Trophoblast cell (in vitro differentiated cells and primary cell): ENCODE results near the gene LLGL2.

Source experiments
- DNase-seq, 2 donors: peaks; one replicate each; pipeline ENCODE4 v3.0.0-alpha.2; 2016
- H2AFZ ChIP-seq: 2 replicates; pipeline ENCODE4 v1.6.1; 2013; ENCODE audit warnings: low read length, moderate library complexity, mild to moderate bottlenecking; ENCODE audit not compliant: insufficient read depth, poor library complexity
- H2AK5ac ChIP-seq: 2 replicates; pipeline ENCODE4 v1.6.1; 2013; ENCODE audit warnings: mild to moderate bottlenecking, low read length
- H2BK120ac ChIP-seq: 2 replicates; pipeline ENCODE4 v1.6.1; 2013; ENCODE audit warnings: low read length, mild to moderate bottlenecking, moderate library complexity; ENCODE audit not compliant: insufficient read depth, poor library complexity
- H2BK12ac ChIP-seq: 2 replicates; pipeline ENCODE4 v1.6.1; 2013; ENCODE audit warnings: mild to moderate bottlenecking, low read length, moderate library complexity
- H2BK5ac ChIP-seq: 2 replicates; pipeline ENCODE4 v1.6.1; 2013; ENCODE audit warnings: low read length, low read depth, moderate library complexity, mild to moderate bottlenecking; ENCODE audit not compliant: poor library complexity
- H3K14ac ChIP-seq: 2 replicates; pipeline ENCODE4 v1.6.1; 2013; ENCODE audit warnings: mild to moderate bottlenecking, low read length
- H3K18ac ChIP-seq: 2 replicates; pipeline ENCODE4 v1.6.1; 2013; ENCODE audit warnings: mild to moderate bottlenecking, low read length
- H3K23ac ChIP-seq: 2 replicates; pipeline ENCODE4 v1.6.1; 2013; ENCODE audit warnings: low read length
- H3K27ac ChIP-seq: 2 replicates; pipeline ENCODE4 v1.5.1; 2013; ENCODE audit warnings: low read depth, mild to moderate bottlenecking, inconsistent platforms, low read length, moderate library complexity
- H3K27me3 ChIP-seq: 2 replicates; pipeline ENCODE4 v1.6.1; 2013; ENCODE audit warnings: inconsistent platforms, mild to moderate bottlenecking, low read length, moderate library complexity; ENCODE audit not compliant: insufficient read depth
- H3K36me3 ChIP-seq, 2 experiments: 1 replicate in 1 of 2; 2 replicates in 1 of 2; pipeline ENCODE4 v1.6.1; 2013; ENCODE audit warnings: low read length in 2 of 2, mild to moderate bottlenecking in 2 of 2, moderate library complexity in 1 of 2; ENCODE audit not compliant: insufficient read depth in 2 of 2, control insufficient read depth in 1 of 2
- H3K4ac ChIP-seq: 2 replicates; pipeline ENCODE4 v1.6.1; 2013; ENCODE audit warnings: low read depth, mild to moderate bottlenecking, low read length, moderate library complexity
- H3K4me1 ChIP-seq, 2 experiments: 1 replicate in 1 of 2; 2 replicates in 1 of 2; pipeline ENCODE4 v1.6.1; 2013; ENCODE audit warnings: low read length in 2 of 2, mild to moderate bottlenecking in 2 of 2, moderate library complexity in 1 of 2; ENCODE audit not compliant: insufficient read depth in 2 of 2, control insufficient read depth in 1 of 2
- H3K4me2 ChIP-seq: 2 replicates; pipeline ENCODE4 v1.6.1; 2013; ENCODE audit warnings: inconsistent platforms, mild to moderate bottlenecking, low read length, moderate library complexity
- H3K4me3 ChIP-seq: 2 replicates; pipeline ENCODE4 v1.5.1; 2013; ENCODE audit warnings: mild to moderate bottlenecking, low read depth, low read length, inconsistent platforms
- H3K79me1 ChIP-seq: one replicate; pipeline ENCODE4 v1.6.1; 2013; ENCODE audit warnings: low read length
- H3K79me2 ChIP-seq: 2 replicates; pipeline ENCODE4 v1.6.1; 2013; ENCODE audit warnings: low read length, mild to moderate bottlenecking; ENCODE audit not compliant: control insufficient read depth, insufficient read depth, poor library complexity
- H3K9ac ChIP-seq: 2 replicates; pipeline ENCODE4 v1.6.1; 2013; ENCODE audit warnings: mild to moderate bottlenecking, low read length
- H3K9me3 ChIP-seq: 2 replicates; pipeline ENCODE4 v1.6.1; 2013; ENCODE audit warnings: low read depth, mild to moderate bottlenecking, control low read depth, inconsistent platforms, low read length; ENCODE audit not compliant: insufficient read depth
- H4K12ac ChIP-seq: 2 replicates; pipeline ENCODE4 v1.6.1; 2013; ENCODE audit warnings: low read depth, mild to moderate bottlenecking, low read length, moderate library complexity
- H4K8ac ChIP-seq: 2 replicates; pipeline ENCODE4 v1.6.1; 2013; ENCODE audit warnings: low read depth, mild to moderate bottlenecking, low read length, moderate library complexity
- H4K91ac ChIP-seq: one replicate; pipeline ENCODE4 v1.6.1; 2013; ENCODE audit warnings: low read depth, mild to moderate bottlenecking, low read length, moderate library complexity
- WGBS: extraction: QIAGEN DNeasy Blood & Tissue Kit; methylation state at CpG from one replicate; pipeline ENCODE4 v1.1.7; 2013; ENCODE audit warnings: missing lambda C conversion rate; ENCODE audit not compliant: insufficient read length, insufficient coverage; ENCODE audit errors: extremely low coverage; 5-methylcytosine and 5-hydroxymethylcytosine counted together

The LLGL2 gene

GRCh38 chr17:75494326-75494877, 31.1 kb upstream of the LLGL2 start:
- Histone ChIP-seq H3K14ac (no peak overlapping the region), H3K23ac (no peak overlapping the region), H3K9ac (no peak overlapping the region), H4K12ac (no peak overlapping the region), H3K79me1 (no peaks in the 10 kb centered on the region), H3K4ac (no peak overlapping the region), H2BK12ac (no peak overlapping the region), H2AFZ (no peak overlapping the region), H3K4me2 (no peak overlapping the region), H3K4me3 (no peak overlapping the region), H3K9me3 (peaks cover 2% of the 10 kb centered on the region), H3K18ac (no peak overlapping the region), H3K4me1 (no peaks in the 10 kb centered on the region), H2BK5ac (no peak overlapping the region), H2BK120ac (no peak overlapping the region), H3K27ac (no peak overlapping the region), H3K79me2 (no peaks in the 10 kb centered on the region), H4K8ac (no peak overlapping the region), H4K91ac (no peak overlapping the region), H2AK5ac (no peak overlapping the region), H3K27me3 (no peaks in the 10 kb centered on the region), H3K36me3 (peaks cover 80 to 87% of the 10 kb centered on the region in 2 experiments)
- WGBS = no CpG with 5 or more reads among the region's 14 CpGs
- no peak for DNase-seq

GRCh38 chr17:75496005-75496404, 29.5 kb upstream of the LLGL2 start:
- no peak overlapping the region for H2BK120ac ChIP-seq
- H3K9ac ChIP-seq = no peak overlapping the region
- no peaks in the 10 kb centered on the region for H3K79me1 ChIP-seq
- peaks cover 94 to 95% of the 10 kb centered on the region in 2 experiments for H3K36me3 ChIP-seq
- no peaks in the 10 kb centered on the region for H3K4me1 ChIP-seq
- no CpG with 5 or more reads among the region's 11 CpGs for whole genome bisulfite sequencing
- H3K79me2 ChIP-seq = no peaks in the 10 kb centered on the region
- no peak overlapping the region for H3K23ac ChIP-seq
- no peak overlapping the region for H3K4me3 ChIP-seq
- no peak overlapping the region for H4K91ac ChIP-seq
- H3K4ac ChIP-seq = no peak overlapping the region
- no peak overlapping the region for H4K8ac ChIP-seq
- H2BK12ac ChIP-seq = no peak overlapping the region
- H3K27ac ChIP-seq = no peak overlapping the region
- H4K12ac ChIP-seq = no peak overlapping the region
- no peak overlapping the region for H2AK5ac ChIP-seq
- no peaks in the 10 kb centered on the region for H3K27me3 ChIP-seq
- H2AFZ ChIP-seq = no peak overlapping the region
- H3K18ac ChIP-seq = no peak overlapping the region
- H3K4me2 ChIP-seq = no peak overlapping the region
- peaks cover 2% of the 10 kb centered on the region for H3K9me3 ChIP-seq
- H3K14ac ChIP-seq = no peak overlapping the region
- no peak for DNase-seq
- H2BK5ac ChIP-seq = no peak overlapping the region

- Histone ChIP-seq H3K4ac (no peak overlapping the region), H2AK5ac (no peak overlapping the region), H4K8ac (no peak overlapping the region), H3K79me1 (no peaks in the 10 kb centered on the region), H3K79me2 (no peaks in the 10 kb centered on the region), H3K4me1 (no peaks in the 10 kb centered on the region), H2BK120ac (no peak overlapping the region), H3K14ac (no peak overlapping the region), H3K27ac (no peak overlapping the region), H3K9me3 (peaks cover 2% of the 10 kb centered on the region), H3K4me3 (no peak overlapping the region), H3K9ac (no peak overlapping the region), H3K27me3 (no peaks in the 10 kb centered on the region), H3K18ac (no peak overlapping the region), H4K12ac (no peak overlapping the region), H3K36me3 (peaks cover 88 to 89% of the 10 kb centered on the region in 2 experiments), H2BK12ac (no peak overlapping the region), H3K4me2 (no peak overlapping the region), H4K91ac (no peak overlapping the region), H2AFZ (no peak overlapping the region), H3K23ac (no peak overlapping the region), H2BK5ac (no peak overlapping the region)
- DNase-seq = no peak
- no CpG with 5 or more reads among the region's 21 CpGs for WGBS
These were observed 27.3 kb upstream of the LLGL2 start for GRCh38 chr17:75498039-75498725.

GRCh38 chr17:75498726-75499213, 26.7 kb upstream of the LLGL2 start:
- H3K4me1 ChIP-seq = no peaks in the 10 kb centered on the region
- H3K79me1 ChIP-seq = no peaks in the 10 kb centered on the region
- no peak overlapping the region for H3K18ac ChIP-seq
- H2BK12ac ChIP-seq = no peak overlapping the region
- peaks cover 87% of the 10 kb centered on the region in 2 experiments for H3K36me3 ChIP-seq
- H3K4me2 ChIP-seq = no peak overlapping the region
- H3K14ac ChIP-seq = no peak overlapping the region
- no peak overlapping the region for H3K9ac ChIP-seq
- H4K8ac ChIP-seq = no peak overlapping the region
- H3K27ac ChIP-seq = no peak overlapping the region
- H2AK5ac ChIP-seq = no peak overlapping the region
- peaks cover 4% of the 10 kb centered on the region for H3K9me3 ChIP-seq
- no peak overlapping the region for H2AFZ ChIP-seq
- no peak overlapping the region for H2BK120ac ChIP-seq
- H3K27me3 ChIP-seq = no peaks in the 10 kb centered on the region
- no peaks in the 10 kb centered on the region for H3K79me2 ChIP-seq
- peak in 1 of 2 donors; percentile 14 for DNase-seq
- H3K23ac ChIP-seq = no peak overlapping the region
- no peak overlapping the region for H4K91ac ChIP-seq
- H2BK5ac ChIP-seq = no peak overlapping the region
- no CpG with 5 or more reads among the region's 16 CpGs for WGBS
- no peak overlapping the region for H4K12ac ChIP-seq
- H3K4me3 ChIP-seq = no peak overlapping the region
- H3K4ac ChIP-seq = no peak overlapping the region
